NCI-H82 (cell line): Measurements from ENCODE around the gene H2AZ2.
"Not testable (repeated sequence)": the region's sequence is repeated elsewhere in the genome, so short reads cannot be mapped to it uniquely, and the experiment has no call there.

Experiments used
- DNase-seq: peaks from one replicate; lab custom pipeline; 2025; lab: John Stamatoyannopoulos, UW

Gene H2AZ2

GRCh38 chr7:44847920-44848634 lies at the start of gene H2AZ2:
TSS of gene H2AZ2 (minus strand) at chr7:44848087. CDS start at chr7:44847971, 116 bp downstream.
- DNase-seq: peak; percentile 100

GRCh38 chr7:44897309-44897708 lies 49.4 kb upstream of the H2AZ2 start:
- DNase-seq: no peak

GRCh38 chr7:44894888-44895580 lies 47.1 kb upstream of the H2AZ2 start:
- DNase-seq: peak; percentile 8

- DNase-seq: peak; percentile 13
Measured at GRCh38 chr7:44893710-44894234, 45.9 kb upstream of the H2AZ2 start.

- no peak for DNase-seq
Measured at GRCh38 chr7:44891791-44892190, 43.9 kb upstream of the H2AZ2 start.

DNA sequence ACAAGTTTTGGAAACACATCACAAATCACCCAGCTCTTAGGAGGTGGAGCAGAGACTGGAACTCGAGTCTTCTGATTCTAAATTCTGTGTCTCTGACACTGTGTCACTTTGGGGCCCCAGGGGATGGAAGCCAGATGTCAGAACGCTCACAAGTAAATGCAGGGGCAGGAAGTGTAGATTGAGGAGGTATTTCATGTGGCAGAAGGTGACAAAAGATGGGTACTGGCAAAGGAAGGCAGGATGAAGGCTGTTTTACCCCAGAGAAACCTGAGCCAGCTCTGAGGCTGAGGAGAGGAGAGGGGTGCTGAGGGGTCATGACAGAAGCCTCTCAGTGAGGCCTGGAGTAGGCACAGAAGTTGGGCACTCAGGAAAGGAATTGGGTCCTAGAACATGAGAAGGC lies 43.5 kb upstream of the H2AZ2 start:
- DNase-seq: no peak

DNA sequence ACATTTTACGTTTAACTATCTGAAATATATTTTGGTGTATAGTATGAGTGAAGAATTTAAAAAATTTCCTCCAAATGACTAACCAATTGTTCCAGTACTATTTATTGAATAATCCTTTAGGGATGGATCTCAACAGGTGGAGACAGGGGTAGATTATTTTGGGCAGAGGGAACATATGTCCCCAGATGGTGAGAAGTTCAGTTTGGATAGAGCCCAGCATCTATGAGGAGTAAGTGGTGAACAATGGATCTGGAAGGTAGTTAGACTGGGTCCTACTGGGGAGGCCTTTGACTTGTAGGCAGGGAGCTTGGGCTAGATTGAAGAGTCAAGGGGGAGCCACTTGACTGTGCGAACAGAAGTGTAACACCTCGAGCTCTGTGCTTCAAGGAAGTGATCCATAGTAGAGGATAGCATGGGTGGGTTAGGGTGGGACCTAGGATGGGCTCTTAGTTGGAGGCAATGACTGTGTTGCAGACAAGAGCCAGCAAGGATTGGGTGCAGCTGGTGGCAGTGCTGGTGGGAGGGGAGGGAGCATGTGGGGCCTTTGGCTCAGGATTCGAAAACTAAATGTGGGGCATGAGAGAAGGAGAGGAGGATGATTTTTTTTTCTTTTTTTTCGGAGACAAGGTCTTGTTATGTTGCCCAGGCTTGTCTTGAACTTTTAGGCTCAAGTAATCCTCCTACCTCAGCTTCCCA lies 41.3 kb upstream of the H2AZ2 start:
- no peak for DNase-seq

DNA sequence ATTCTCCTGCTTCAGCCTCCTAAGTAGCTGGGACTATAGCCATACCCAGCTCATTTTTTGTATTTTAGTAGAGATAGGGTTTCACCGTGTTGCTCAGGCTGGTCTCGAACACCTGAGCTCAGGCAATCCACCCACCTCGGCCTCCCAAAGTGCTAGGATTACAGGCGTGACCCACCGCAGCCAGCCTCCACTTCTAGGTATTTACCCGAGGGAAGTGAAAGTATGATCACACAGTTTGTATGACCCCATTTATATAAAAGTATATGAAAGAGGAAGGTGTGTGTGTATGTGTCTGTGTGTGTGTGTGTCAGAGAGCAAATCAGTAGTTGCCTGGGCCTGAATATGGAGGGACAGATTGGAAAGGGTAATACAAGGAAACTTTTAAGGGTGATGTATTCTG lies 39.4 kb upstream of the H2AZ2 start:
- DNase-seq: no peak

- DNase-seq: peak; percentile 92
Measured at GRCh38 chr7:44885394-44886317, 37.8 kb upstream of the H2AZ2 start, which contains the start of gene PURB. TSS of gene PURB (minus strand) at chr7:44885530. CDS start at chr7:44885348, 182 bp downstream.

GRCh38 chr7:44884621-44885393 lies 36.9 kb upstream of the H2AZ2 start:
- peak; percentile 57 for DNase-seq

DNA sequence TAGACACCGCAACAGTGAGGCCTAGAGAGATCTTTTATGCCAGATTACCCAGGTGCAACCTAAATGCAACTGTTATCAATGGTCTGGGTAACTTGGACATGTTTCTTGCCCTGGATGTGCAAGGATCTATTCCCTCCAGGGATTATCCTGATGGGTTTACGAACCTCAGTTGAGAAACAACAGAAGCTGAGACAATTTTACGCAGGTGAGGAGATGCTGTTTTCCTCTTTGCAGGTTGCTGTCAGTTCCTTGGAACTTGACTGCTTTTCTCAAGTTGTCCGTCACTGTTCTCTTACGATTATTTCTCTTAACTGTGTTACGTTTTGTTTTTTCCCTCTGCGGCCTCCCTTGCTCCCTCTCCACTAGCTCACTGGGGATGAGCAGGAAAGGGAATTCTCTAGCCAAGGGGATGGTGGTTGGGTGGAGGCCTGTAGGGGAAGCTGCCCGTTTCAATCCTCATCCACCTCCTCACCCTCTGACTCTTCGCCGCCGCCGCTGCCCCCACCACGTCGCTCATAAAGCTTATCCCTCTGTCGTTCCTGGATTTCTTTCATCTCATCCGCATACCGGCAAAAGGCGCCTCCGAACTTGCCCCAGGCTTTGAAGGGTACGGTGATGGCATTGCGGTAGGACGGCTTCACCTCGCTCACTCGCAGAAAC lies 36.2 kb upstream of the H2AZ2 start:
- peak; percentile 37 for DNase-seq

GRCh38 chr7:44882899-44883298 lies 35.0 kb upstream of the H2AZ2 start:
- no peak for DNase-seq

GRCh38 chr7:44881610-44882009 lies 33.7 kb upstream of the H2AZ2 start:
- no peak for DNase-seq

DNA sequence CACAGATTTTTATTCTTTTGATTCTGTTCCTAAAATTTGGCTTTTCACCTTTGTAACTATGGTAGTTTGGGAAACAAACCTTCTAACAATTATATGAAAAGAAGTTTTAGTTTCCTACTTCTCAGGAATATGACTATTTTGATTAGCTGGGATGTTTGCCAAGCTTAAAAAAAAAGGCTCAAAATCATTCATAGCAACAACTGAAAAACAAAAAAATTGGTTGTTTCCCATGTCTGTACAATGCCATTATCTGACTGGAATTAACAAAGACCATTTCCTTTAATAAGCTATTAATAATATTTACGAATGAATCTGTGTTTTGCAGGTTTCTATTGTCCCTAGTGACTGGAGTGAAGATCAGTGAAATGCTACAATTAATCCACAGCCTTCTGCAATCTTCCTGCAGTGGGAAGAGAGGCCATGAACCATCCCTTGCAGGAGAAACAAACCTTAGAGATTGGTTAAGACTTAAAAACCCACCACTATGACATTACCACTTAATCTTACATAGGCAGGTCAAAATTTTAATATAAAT lies 33.2 kb upstream of the H2AZ2 start:
- DNase-seq: no peak

- DNase-seq: no peak
Measured at GRCh38 chr7:44880317-44881018, 32.6 kb upstream of the H2AZ2 start.

DNA sequence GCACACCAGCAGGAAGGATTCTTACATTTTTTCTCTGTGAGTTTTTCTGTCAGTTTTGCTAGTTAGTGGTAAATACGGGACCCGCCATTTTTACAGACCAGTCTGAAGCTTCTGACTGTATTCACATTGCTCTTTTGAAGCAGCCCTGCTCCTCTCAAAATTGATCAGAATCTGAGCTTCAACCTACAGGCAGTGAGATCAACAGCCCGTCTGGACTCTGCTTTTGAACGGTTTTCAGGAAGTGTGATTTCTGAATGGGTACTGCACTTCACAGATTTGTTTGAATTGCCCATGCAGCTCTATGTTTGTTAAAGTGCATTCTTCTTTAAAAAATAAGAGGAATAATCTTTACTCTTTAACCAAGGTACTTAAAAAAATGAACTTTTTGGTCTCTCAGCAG lies 28.5 kb upstream of the H2AZ2 start:
- no peak for DNase-seq

DNA sequence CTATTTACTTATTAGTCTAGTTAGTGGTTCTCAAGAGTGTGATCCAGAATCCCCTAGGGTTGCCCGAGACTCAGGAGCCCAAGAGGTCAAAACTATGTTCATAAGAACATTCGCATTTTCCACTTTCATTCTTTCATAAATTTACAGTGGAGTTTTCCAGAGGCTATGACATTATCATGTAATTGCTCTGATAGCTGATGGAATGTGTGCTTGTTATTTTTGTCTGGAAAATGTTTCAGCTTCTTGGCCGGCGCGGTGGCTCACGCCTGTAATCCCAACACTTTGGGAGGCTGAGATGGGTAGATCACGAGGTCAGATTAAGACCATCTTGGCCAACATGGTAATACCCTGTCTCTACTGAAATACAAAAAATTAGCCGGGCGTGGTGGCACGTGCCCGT lies 27.4 kb upstream of the H2AZ2 start:
- no peak for DNase-seq

- DNase-seq: no peak
Measured at GRCh38 chr7:44872787-44873186, 24.9 kb upstream of the H2AZ2 start.

DNA sequence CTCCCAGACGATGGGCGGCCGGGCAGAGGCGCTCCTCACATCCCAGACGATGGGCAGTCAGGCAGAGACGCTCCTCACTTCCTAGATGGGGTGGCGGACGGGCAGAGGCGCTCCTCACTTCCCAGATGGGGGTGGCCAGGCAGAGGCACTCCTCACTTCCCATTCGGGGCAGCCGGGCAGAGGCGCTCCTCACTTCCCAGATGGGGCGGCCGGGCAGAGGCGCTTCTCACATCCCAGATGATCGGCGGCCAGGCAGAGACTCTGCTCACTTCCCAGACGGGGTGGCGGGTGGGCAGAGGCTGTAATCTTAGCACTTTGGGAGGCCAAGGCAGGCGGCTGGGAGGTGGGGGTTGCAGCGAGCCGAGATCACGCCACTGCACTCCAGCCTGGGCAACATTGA lies 24.0 kb upstream of the H2AZ2 start:
- not testable (repeated sequence) for DNase-seq
